ENCODE data around the gene ATXN10.

The ATXN10 gene

GRCh38 chr22:45867118-45867905 is 195.7 kb downstream of the ATXN10 start:
- no peak overlapping the region for H3K27ac ChIP-seq (ENCODE audit: low read length)
- H4K20me1 ChIP-seq (ENCODE audit: insufficient read depth, low read length), result no peaks in the 10 kb centered on the region
- H3K36me3 ChIP-seq (replicated peaks; ENCODE audit: low read depth, low read length), result no peaks in the 10 kb centered on the region
- H3K27me3 ChIP-seq (ENCODE audit: low read depth, low read length), result peaks cover under 1% of the 10 kb centered on the region
- TF ChIP-seq CTCF (IDR thresholded peaks at IDR 0.05; ENCODE audit: low read depth, low read length) (no peak), EZH2phosphoT487 (IDR thresholded peaks at IDR 0.05; ENCODE audit: low read depth) (no peak)
- H3K9ac ChIP-seq (ENCODE audit: low read length), result no peak overlapping the region
- H3K9me3 ChIP-seq (ENCODE audit: insufficient read depth, low read length), result no peaks in the 10 kb centered on the region
- H3K4me2 ChIP-seq (ENCODE audit: low read length), result no peak overlapping the region
- no peak overlapping the region for H2AFZ ChIP-seq (ENCODE audit: low read depth, low read length)
- no peak overlapping the region for H3K4me3 ChIP-seq (ENCODE audit: low read length)
- H3K4me1 ChIP-seq (ENCODE audit: low read length), result no peaks in the 10 kb centered on the region
- no peaks in the 10 kb centered on the region for H3K79me2 ChIP-seq (ENCODE audit: low read length)

GRCh38 chr22:45867906-45868555 is 196.4 kb downstream of the ATXN10 start:
- H3K9me3 ChIP-seq (ENCODE audit: insufficient read depth, low read length), result no peaks in the 10 kb centered on the region
- no peak overlapping the region for H3K4me3 ChIP-seq (ENCODE audit: low read length)
- no peaks in the 10 kb centered on the region for H3K36me3 ChIP-seq (replicated peaks; ENCODE audit: low read depth, low read length)
- no peaks in the 10 kb centered on the region for H4K20me1 ChIP-seq (ENCODE audit: insufficient read depth, low read length)
- no peaks in the 10 kb centered on the region for H3K4me1 ChIP-seq (ENCODE audit: low read length)
- H3K27me3 ChIP-seq (ENCODE audit: low read depth, low read length), result peaks cover 8% of the 10 kb centered on the region
- no peak for TF ChIP-seq CTCF (IDR thresholded peaks at IDR 0.05; ENCODE audit: low read depth, low read length)
- no peak for TF ChIP-seq EZH2phosphoT487 (IDR thresholded peaks at IDR 0.05; ENCODE audit: low read depth)
- no peak overlapping the region for H2AFZ ChIP-seq (ENCODE audit: low read depth, low read length)
- H3K4me2 ChIP-seq (ENCODE audit: low read length), result no peak overlapping the region
- no peaks in the 10 kb centered on the region for H3K79me2 ChIP-seq (ENCODE audit: low read length)
- no peak overlapping the region for H3K9ac ChIP-seq (ENCODE audit: low read length)
- no peak overlapping the region for H3K27ac ChIP-seq (ENCODE audit: low read length)

GRCh38 chr22:45868571-45869339 is 197.1 kb downstream of the ATXN10 start:
- Histone ChIP-seq H3K4me1 (ENCODE audit: low read length) (no peaks in the 10 kb centered on the region), H3K4me3 (ENCODE audit: low read length) (no peak overlapping the region), H4K20me1 (ENCODE audit: insufficient read depth, low read length) (no peaks in the 10 kb centered on the region), H3K9ac (ENCODE audit: low read length) (no peak overlapping the region), H3K4me2 (ENCODE audit: low read length) (no peak overlapping the region), H3K27ac (ENCODE audit: low read length) (no peak overlapping the region), H3K9me3 (ENCODE audit: insufficient read depth, low read length) (no peaks in the 10 kb centered on the region), H3K27me3 (ENCODE audit: low read depth, low read length) (peaks cover 15% of the 10 kb centered on the region), H3K79me2 (ENCODE audit: low read length) (no peaks in the 10 kb centered on the region), H2AFZ (ENCODE audit: low read depth, low read length) (no peak overlapping the region), H3K36me3 (replicated peaks; ENCODE audit: low read depth, low read length) (no peaks in the 10 kb centered on the region)
- TF ChIP-seq CTCF (IDR thresholded peaks at IDR 0.05; ENCODE audit: low read depth, low read length), result no peak
- no peak for TF ChIP-seq EZH2phosphoT487 (IDR thresholded peaks at IDR 0.05; ENCODE audit: low read depth)

GRCh38 chr22:45869340-45869847 is 197.8 kb downstream of the ATXN10 start:
- Histone ChIP-seq H2AFZ (ENCODE audit: low read depth, low read length) (no peak overlapping the region), H3K4me3 (ENCODE audit: low read length) (no peak overlapping the region), H3K9ac (ENCODE audit: low read length) (no peak overlapping the region), H3K4me1 (ENCODE audit: low read length) (no peaks in the 10 kb centered on the region), H3K27me3 (ENCODE audit: low read depth, low read length) (peaks cover 20% of the 10 kb centered on the region), H4K20me1 (ENCODE audit: insufficient read depth, low read length) (no peaks in the 10 kb centered on the region), H3K79me2 (ENCODE audit: low read length) (no peaks in the 10 kb centered on the region), H3K4me2 (ENCODE audit: low read length) (no peak overlapping the region), H3K36me3 (replicated peaks; ENCODE audit: low read depth, low read length) (no peaks in the 10 kb centered on the region), H3K9me3 (ENCODE audit: insufficient read depth, low read length) (no peaks in the 10 kb centered on the region), H3K27ac (ENCODE audit: low read length) (no peak overlapping the region)
- TF ChIP-seq EZH2phosphoT487 (IDR thresholded peaks at IDR 0.05; ENCODE audit: low read depth) (no peak), CTCF (IDR thresholded peaks at IDR 0.05; ENCODE audit: low read depth, low read length) (no peak)

All from OCI-LY3 (cell line).